HCT116 (cell line): ENCODE measurements around the gene FBXL17. TPM values are rescaled to one million over a fixed set of nuclear protein-coding genes. Genes with fewer than 3 reads are reported as not detected.
A peak's percentile ranks its signal among the peaks of the same experiment; 100 is the strongest.

Experiments used
- ATAC-seq: fragments of 200-7000 bp; cut with Tn5 transposase; 2 replicates; pipeline ENCODE4 v1.9.1; 2020; ENCODE audit warnings: mild to moderate bottlenecking, moderate library complexity
- BruUV-seq: library from RNA; stranded (reverse); fragments of 400-500 nt; replicated peaks from 2 replicates; lab custom pipeline; 2021; lab: Mats Ljungman, UMichigan
- CTCF ChIA-PET: fragments of 300-600 bp; sonication (Branson Sonifier 250); formaldehyde crosslinking; loops from one replicate; lab custom pipeline; 2021; ENCODE audit warnings: antibody characterized with exemption; lab: Charles Lee
- POLR2A ChIA-PET: fragments of 300-600, 350-600 bp; sonication (Branson Sonifier 250); formaldehyde crosslinking; loops from one replicate; lab custom pipeline; 2021; ENCODE audit warnings: antibody characterized with exemption; lab: Charles Lee
- RAD21 ChIA-PET, 2 experiments: fragments of 300-600 bp; sonication (Branson Sonifier 250); formaldehyde crosslinking; loops; one replicate each; lab custom pipeline; 2023; ENCODE audit warnings: low total read pairs in 2 of 2; ENCODE audit not compliant: uncharacterized antibody in 2 of 2, unreplicated experiment in 2 of 2, low non-redundant PET in 1 of 2; lab: Charles Lee
- DNase-seq: peaks from one replicate; pipeline ENCODE4 v3.0.0-alpha.2; 2010; ENCODE audit warnings: low read depth, low spot score
- H2AFZ ChIP-seq: fragments of 200-600 bp; shearing (Covaris generic), sonication (generic); 2 replicates; pipeline ENCODE4 v1.6.1; 2017; ENCODE audit warnings: low read depth, mixed run types, mixed read lengths, antibody characterized with exemption, low read length; ENCODE audit not compliant: poor library complexity, severe bottlenecking
- H3K27ac ChIP-seq: 2 replicates; pipeline ENCODE4 v1.5.1; 2012; ENCODE audit warnings: low read depth, low read length
- H3K27me3 ChIP-seq: fragments of 200-600 bp; sonication (generic); 2 replicates; pipeline ENCODE4 v1.6.1; 2016; ENCODE audit warnings: mixed run types, low read length, mixed read lengths; ENCODE audit not compliant: insufficient read depth
- H3K36me3 ChIP-seq, 2 experiments: fragments of 200-500 bp in 1 of 2; fragments of 200-600 bp in 1 of 2; sonication (Bioruptor generic) in 1 of 2; sonication (generic) in 1 of 2; 2 replicates each; pipeline versions ENCODE4 v1.5.1 to v1.6.1; 2014 to 2016; ENCODE audit warnings: low read length in 2 of 2, inconsistent platforms in 1 of 2, mixed read lengths in 1 of 2, mixed run types in 1 of 2; ENCODE audit not compliant: insufficient read depth in 2 of 2, control insufficient read depth in 1 of 2
- H3K4me1 ChIP-seq, 2 experiments: fragments of 200-600 bp in 1 of 2; sonication (generic) in 1 of 2; 2 replicates each; pipeline versions ENCODE4 v1.5.1 to v1.6.1; 2012 to 2017; ENCODE audit warnings: low read length in 2 of 2, inconsistent platforms in 1 of 2, mild to moderate bottlenecking in 1 of 2, mixed read lengths in 1 of 2, mixed run types in 1 of 2, moderate library complexity in 1 of 2; ENCODE audit not compliant: insufficient read depth in 2 of 2, control insufficient read depth in 1 of 2
- H3K4me2 ChIP-seq: fragments of 200-600 bp; sonication (generic); 2 replicates; pipeline ENCODE4 v1.6.1; 2017; ENCODE audit warnings: mixed run types, low read length, mixed read lengths
- H3K4me3 ChIP-seq, 2 experiments: fragments of 200-600 bp in 1 of 2; sonication (generic) in 1 of 2; replicated peaks in 1 of 2; 2 replicates each; pipeline ENCODE4 v1.5.1; 2011 to 2016; ENCODE audit warnings: low read length in 2 of 2, control low read depth in 1 of 2, low read depth in 1 of 2, mild to moderate bottlenecking in 1 of 2, mixed read lengths in 1 of 2, mixed run types in 1 of 2
- H3K79me2 ChIP-seq: fragments of 200-600 bp; sonication (generic); 2 replicates; pipeline ENCODE4 v1.6.1; 2017; ENCODE audit warnings: mild to moderate bottlenecking, mixed run types, low read length, moderate library complexity, mixed read lengths; ENCODE audit not compliant: insufficient read depth
- H3K9ac ChIP-seq: fragments of 200-600 bp; sonication (generic); 2 replicates; pipeline ENCODE4 v1.6.1; 2016; ENCODE audit warnings: low read length, mixed read lengths
- H3K9me2 ChIP-seq: fragments of 200-600 bp; sonication (generic), shearing (Covaris generic); 2 replicates; pipeline ENCODE4 v1.6.1; 2017; ENCODE audit warnings: mixed run types, mild to moderate bottlenecking, moderate library complexity; ENCODE audit not compliant: insufficient read depth
- H3K9me3 ChIP-seq, 2 experiments: fragments of 200-500 bp in 1 of 2; fragments of 200-600 bp in 1 of 2; sonication (Bioruptor generic) in 1 of 2; sonication (generic) in 1 of 2; 2 replicates each; pipeline ENCODE4 v1.6.1; 2014 to 2017; ENCODE audit warnings: low read length in 2 of 2, mixed read lengths in 2 of 2, inconsistent platforms in 1 of 2, low read depth in 1 of 2, mild to moderate bottlenecking in 1 of 2, mixed run types in 1 of 2, moderate library complexity in 1 of 2; ENCODE audit not compliant: control insufficient read depth in 1 of 2, insufficient read depth in 1 of 2
- H4K20me1 ChIP-seq: fragments of 200-600 bp; sonication (generic), shearing (Covaris generic); 2 replicates; pipeline ENCODE4 v1.6.1; 2017; ENCODE audit warnings: mixed run types, mild to moderate bottlenecking, moderate library complexity; ENCODE audit not compliant: insufficient read depth
- CEBPB ChIP-seq: IDR thresholded peaks from 2 replicates; pipeline ENCODE4 v1.6.1; 2012; ENCODE audit warnings: low read depth
- CTCF ChIP-seq, 3 experiments: fragments of 200-600 bp in 1 of 3; sonication (generic) in 1 of 3; IDR thresholded peaks in 2 of 3; conservative IDR thresholded peaks in 1 of 3; 2 replicates each; pipeline ENCODE4 v1.5.1; 2012 to 2017; ENCODE audit warnings: low read depth in 2 of 3, low read length in 2 of 3, antibody characterized with exemption in 1 of 3, borderline replicate concordance in 1 of 3, control low read depth in 1 of 3, mild to moderate bottlenecking in 1 of 3, mixed read lengths in 1 of 3, mixed run types in 1 of 3, moderate library complexity in 1 of 3; ENCODE audit not compliant: insufficient read depth in 1 of 3
- SRF ChIP-seq: IDR thresholded peaks from 2 replicates; pipeline ENCODE4 v1.6.1; 2012; ENCODE audit warnings: low read depth
- intact Hi-C: fragments of 100-400 bp; cut with micrococcal nuclease; formaldehyde crosslinking; loops from 2 replicates; pipeline ENCODE4 v1.10.0; 2022
- total RNA-seq: library from RNA; stranded (reverse); gene quantifications from one replicate; pipeline ENCODE4 v1.2.1, GENCODE V29; 2021; ENCODE audit not compliant: unreplicated experiment

The FBXL17 gene
- total RNA-seq, 1 experiment from 2014 or later: 9.4 TPM

- Histone ChIP-seq H3K9me2 (no peaks in the 10 kb centered on the region), H3K27me3 (no peaks in the 10 kb centered on the region), H3K4me2 (no peak overlapping the region), H4K20me1 (no peaks in the 10 kb centered on the region), H3K4me3 (no peak overlapping the region), H3K36me3 (no peaks in the 10 kb centered on the region), H3K79me2 (no peaks in the 10 kb centered on the region), H3K9me3 (no peaks in the 10 kb centered on the region), H2AFZ (no peak overlapping the region), H3K9ac (no peak overlapping the region), H3K27ac (no peak overlapping the region), H3K4me1 (no peaks in the 10 kb centered on the region)
- TF ChIP-seq CEBPB (no peak), SRF (no peak), CTCF (IDR thresholded peaks at IDR 0.05 in 2 of 3, conservative IDR thresholded peaks at IDR 0.05 in 1 of 3; ENCODE audit: borderline replicate concordance in 1 of 3, insufficient read depth in 1 of 3, low read depth in 2 of 3, low read length in 2 of 3) (peak in 2 of 3 experiments; percentile 24 to 45; a peak in 3 of 6 replicates)
- ATAC-seq: peak; percentile 54
- POLR2A ChIA-PET: no interaction called here
- no peak for DNase-seq
- no TSS peak for BruUV-seq
- intact Hi-C loops: no loop called here
- CTCF ChIA-PET: no interaction called here
- RAD21 ChIA-PET: no interaction called here
These were observed 103.3 kb downstream of the FBXL17 start for GRCh38 chr5:108278285-108279240.
